Lower lobe of right lung (tissue), 2 donors: ENCODE results near the gene RBX1. TPM values are rescaled to one million over a fixed set of nuclear protein-coding genes. Genes with fewer than 3 reads are reported as not detected.
"Not testable (repeated sequence)": the region's sequence is repeated elsewhere in the genome, so short reads cannot be mapped to it uniquely, and the experiment has no call there.

Experiments
- ATAC-seq, 2 donors: fragments of 200-7000 bp; cut with Tn5 transposase; one replicate each; pipeline ENCODE4 v1.9.1; 2020 to 2022; ENCODE audit warnings: mild to moderate bottlenecking in 2 of 2, moderate library complexity in 2 of 2
- DNase-seq: peaks from one replicate; pipeline ENCODE4 v3.0.0-alpha.2; 2020
- H3K27ac ChIP-seq: fragments of 200-600 bp; one replicate; pipeline ENCODE4 v1.8.0; 2022
- H3K27me3 ChIP-seq: fragments of 200-600 bp; one replicate; pipeline ENCODE4 v1.8.0; 2022; ENCODE audit warnings: low read depth
- H3K36me3 ChIP-seq: fragments of 200-600 bp; one replicate; pipeline ENCODE4 v1.8.0; 2022; ENCODE audit warnings: mild to moderate bottlenecking
- H3K4me1 ChIP-seq: fragments of 200-600 bp; one replicate; pipeline ENCODE4 v1.8.0; 2022
- H3K4me3 ChIP-seq: fragments of 200-600 bp; one replicate; pipeline ENCODE4 v1.8.0; 2022; ENCODE audit warnings: mild to moderate bottlenecking
- H3K9me3 ChIP-seq: fragments of 200-600 bp; one replicate; pipeline ENCODE4 v1.8.0; 2022
- CTCF ChIP-seq: fragments of 200-600 bp; IDR thresholded peaks from one replicate; pipeline ENCODE4 v1.8.0; 2022; ENCODE audit warnings: antibody characterized with exemption, mild to moderate bottlenecking
- intact Hi-C: fragments of 100-400 bp; cut with DNase I; formaldehyde crosslinking; loops from one replicate; pipeline ENCODE4 v1.11.0; 2022
- total RNA-seq: library from RNA; stranded (reverse); fragmentation: NEBNext Ultra II Directional; extraction: Animal tissue kit (Norgen Biotek cat#: 25700); gene quantifications from one replicate; pipeline ENCODE4 v1.2.1, GENCODE V29; 2021
- donor health status: DM: no; HTN: yes; CAD: no; lungs with severe emphysema.

Gene RBX1
- total RNA-seq, 1 donor from 2014 or later: 46.7 TPM

GRCh38 chr22:41000040-41000565, 48.9 kb downstream of the RBX1 start:
- Histone ChIP-seq H3K4me1 (no peaks in the 10 kb centered on the region), H3K27me3 (no peaks in the 10 kb centered on the region), H3K36me3 (no peaks in the 10 kb centered on the region), H3K4me3 (no peak overlapping the region), H3K27ac (no peak overlapping the region), H3K9me3 (no peaks in the 10 kb centered on the region)
- DNase-seq: no peak
- no peak for TF ChIP-seq CTCF
- intact Hi-C loops: no loop called here
- ATAC-seq: no peak

GRCh38 chr22:41000941-41001721, 50.0 kb downstream of the RBX1 start:
- Histone ChIP-seq H3K4me1 (no peaks in the 10 kb centered on the region), H3K9me3 (no peaks in the 10 kb centered on the region), H3K36me3 (no peaks in the 10 kb centered on the region), H3K4me3 (no peak overlapping the region), H3K27ac (no peak overlapping the region), H3K27me3 (no peaks in the 10 kb centered on the region)
- no peak for TF ChIP-seq CTCF
- intact Hi-C loops: no loop called here
- DNase-seq (no peak), ATAC-seq (no peak)

GRCh38 chr22:41001722-41002122, 50.5 kb downstream of the RBX1 start:
- H3K4me3 ChIP-seq: no peak overlapping the region
- no peaks in the 10 kb centered on the region for H3K9me3 ChIP-seq
- H3K27ac ChIP-seq: no peak overlapping the region
- H3K4me1 ChIP-seq: no peaks in the 10 kb centered on the region
- intact Hi-C loops: no loop called here
- TF ChIP-seq CTCF: no peak
- no peak for DNase-seq
- H3K36me3 ChIP-seq: no peaks in the 10 kb centered on the region
- ATAC-seq: no peak
- H3K27me3 ChIP-seq: no peaks in the 10 kb centered on the region

GRCh38 chr22:41002386-41002785, 51.2 kb downstream of the RBX1 start:
- H3K4me3 ChIP-seq, DNase-seq, H3K36me3 ChIP-seq, H3K4me1 ChIP-seq, ATAC-seq, H3K27ac ChIP-seq, H3K9me3 ChIP-seq, H3K27me3 ChIP-seq, intact Hi-C loops: not testable (repeated sequence)

GRCh38 chr22:41003066-41003465, 51.9 kb downstream of the RBX1 start:
- intact Hi-C loops: no loop called here
- no peaks in the 10 kb centered on the region for H3K9me3 ChIP-seq
- no peaks in the 10 kb centered on the region for H3K27me3 ChIP-seq
- ATAC-seq (peak; percentile 46 to 66), DNase-seq (no peak)
- no peak overlapping the region for H3K27ac ChIP-seq
- H3K4me1 ChIP-seq: no peaks in the 10 kb centered on the region
- no peaks in the 10 kb centered on the region for H3K36me3 ChIP-seq
- TF ChIP-seq CTCF: no peak
- no peak overlapping the region for H3K4me3 ChIP-seq

GRCh38 chr22:41003976-41004375, 52.8 kb downstream of the RBX1 start:
- H3K9me3 ChIP-seq: no peaks in the 10 kb centered on the region
- no peak overlapping the region for H3K4me3 ChIP-seq
- intact Hi-C loops: no loop called here
- no peak for TF ChIP-seq CTCF
- no peaks in the 10 kb centered on the region for H3K4me1 ChIP-seq
- no peaks in the 10 kb centered on the region for H3K27me3 ChIP-seq
- no peak overlapping the region for H3K27ac ChIP-seq
- H3K36me3 ChIP-seq: no peaks in the 10 kb centered on the region
- ATAC-seq: no peak
- no peak for DNase-seq
